ENCODE data around the gene RNF13. TPM values are rescaled to one million over a fixed set of nuclear protein-coding genes. Genes with fewer than 3 reads are reported as not detected.
A peak's percentile ranks its signal among the peaks of the same experiment; 100 is the strongest.

The RNF13 gene
- total RNA-seq, 2 experiments from 2014 or later: 39.1 to 44.1 TPM

DNA sequence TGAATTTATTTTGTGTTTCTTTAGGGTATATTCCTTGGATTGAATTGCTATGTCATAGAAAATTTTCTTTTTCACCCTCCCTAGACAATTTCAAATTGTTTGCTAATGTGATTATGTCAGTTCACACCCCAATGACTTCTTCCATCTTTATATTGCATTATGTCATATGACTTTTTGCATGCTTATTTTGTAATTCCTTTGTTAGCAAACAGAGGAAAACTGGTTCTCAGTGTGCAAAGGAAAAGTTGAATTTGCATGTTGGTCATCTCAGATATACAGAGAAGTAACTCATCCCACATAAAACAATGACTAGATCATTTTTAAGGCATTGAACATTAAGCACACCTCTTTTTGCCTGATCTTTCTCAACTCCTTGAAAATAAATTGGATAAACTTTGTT, 3.3 kb upstream of the RNF13 start:
- peaks cover 26% of the 10 kb centered on the region for H3K27me3 Mint-ChIP-seq
- no peak overlapping the region for H3K4me3 ChIP-seq (ENCODE audit: low read length)
- no peak for ATAC-seq (ENCODE audit: poor library complexity)
- H3K9me3 ChIP-seq (ENCODE audit: control insufficient read depth in 1 of 2, insufficient read depth in 1 of 2, low read length in 2 of 2): no peaks in the 10 kb centered on the region
- H3K4me3 Mint-ChIP-seq: no peak overlapping the region
- H3K4me1 Mint-ChIP-seq (ENCODE audit: low read depth): peaks cover 29% of the 10 kb centered on the region
- peaks cover 26% of the 10 kb centered on the region for H3K36me3 Mint-ChIP-seq (ENCODE audit: low read depth)
- POLR2A ChIA-PET: no interaction called here
- H3K36me3 ChIP-seq (ENCODE audit: insufficient read depth, low read length): no peaks in the 10 kb centered on the region
- intact Hi-C loops (cut with DNase I, micrococcal nuclease): loop anchor here (2.0 to 10.0 kb wide), 7 partner anchors 49 to 955 kb away; partner anchors contain the start of genes EIF2A (in 1 of the 2), GYG1 (in 1 of the 2), PFN2 (in 1 of the 2) and SERP1 (in 1 of the 2)
- CTCF ChIA-PET: interaction anchor here (1.9 to 2.4 kb wide), 2 partner anchors 10 to 58 kb away, joined by 10 to 12 read pairs; partner anchors contain the start of gene COMMD2
- no peak overlapping the region for H3K27ac Mint-ChIP-seq
- no peaks in the 10 kb centered on the region for H3K27me3 ChIP-seq (ENCODE audit: control insufficient read depth in 1 of 2, insufficient read depth in 2 of 2, low read length in 2 of 2)
- no peak overlapping the region for H3K27ac ChIP-seq (ENCODE audit: low read depth in 1 of 2, low read length in 2 of 2)
- DNase-seq: peak in 1 of 14 experiments; percentile 24
- TF ChIP-seq, protein P1, sequence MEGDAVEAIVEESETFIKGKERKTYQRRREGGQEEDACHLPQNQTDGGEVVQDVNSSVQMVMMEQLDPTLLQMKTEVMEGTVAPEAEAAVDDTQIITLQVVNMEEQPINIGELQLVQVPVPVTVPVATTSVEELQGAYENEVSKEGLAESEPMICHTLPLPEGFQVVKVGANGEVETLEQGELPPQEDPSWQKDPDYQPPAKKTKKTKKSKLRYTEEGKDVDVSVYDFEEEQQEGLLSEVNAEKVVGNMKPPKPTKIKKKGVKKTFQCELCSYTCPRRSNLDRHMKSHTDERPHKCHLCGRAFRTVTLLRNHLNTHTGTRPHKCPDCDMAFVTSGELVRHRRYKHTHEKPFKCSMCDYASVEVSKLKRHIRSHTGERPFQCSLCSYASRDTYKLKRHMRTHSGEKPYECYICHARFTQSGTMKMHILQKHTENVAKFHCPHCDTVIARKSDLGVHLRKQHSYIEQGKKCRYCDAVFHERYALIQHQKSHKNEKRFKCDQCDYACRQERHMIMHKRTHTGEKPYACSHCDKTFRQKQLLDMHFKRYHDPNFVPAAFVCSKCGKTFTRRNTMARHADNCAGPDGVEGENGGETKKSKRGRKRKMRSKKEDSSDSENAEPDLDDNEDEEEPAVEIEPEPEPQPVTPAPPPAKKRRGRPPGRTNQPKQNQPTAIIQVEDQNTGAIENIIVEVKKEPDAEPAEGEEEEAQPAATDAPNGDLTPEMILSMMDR (IDR thresholded peaks at IDR 0.05): no peak
- peaks cover 17% of the 10 kb centered on the region for H3K4me1 ChIP-seq (ENCODE audit: insufficient read depth, low read length)
- H3K9me3 Mint-ChIP-seq: no peaks in the 10 kb centered on the region

DNA sequence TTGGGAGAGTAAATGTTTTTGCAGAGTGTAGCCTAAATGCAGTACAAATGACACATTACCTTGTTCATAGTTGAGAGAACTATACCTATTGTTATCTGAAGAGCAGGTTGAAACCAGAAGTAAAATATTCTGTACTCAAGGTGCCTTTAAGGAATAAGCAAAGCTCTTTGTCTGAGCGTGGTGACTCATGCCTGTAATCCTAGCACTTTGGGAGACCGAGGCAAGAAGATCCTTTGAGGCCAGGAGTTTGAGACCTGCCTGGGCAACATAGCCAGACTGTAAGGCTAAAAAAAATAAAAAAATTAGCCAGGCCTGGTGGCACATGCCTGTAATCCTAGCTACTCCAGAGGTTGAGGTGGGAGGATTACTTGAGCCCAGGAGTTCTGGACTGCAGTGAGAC, 2.2 kb upstream of the RNF13 start:
- intact Hi-C loops (cut with DNase I, micrococcal nuclease): loop anchor here (2.0 to 10.0 kb wide), 6 partner anchors 50 to 954 kb away; partner anchors contain the start of genes EIF2A (in 1 of the 2), GYG1 (in 1 of the 2), PFN2 (in 1 of the 2) and SERP1 (in 1 of the 2)
- Histone ChIP-seq H3K4me3 (ENCODE audit: low read length) (no peak overlapping the region), H3K9me3 (ENCODE audit: control insufficient read depth in 1 of 2, insufficient read depth in 1 of 2, low read length in 2 of 2) (no peaks in the 10 kb centered on the region), H3K27ac (ENCODE audit: low read depth in 1 of 2, low read length in 2 of 2) (no peak overlapping the region), H3K4me1 (ENCODE audit: insufficient read depth, low read length) (peaks cover 19% of the 10 kb centered on the region), H3K27me3 (ENCODE audit: control insufficient read depth in 1 of 2, insufficient read depth in 2 of 2, low read length in 2 of 2) (no peaks in the 10 kb centered on the region), H3K36me3 (ENCODE audit: insufficient read depth, low read length) (no peaks in the 10 kb centered on the region)
- H3K27me3 Mint-ChIP-seq: peaks cover 16% of the 10 kb centered on the region
- TF ChIP-seq, protein P1 (IDR thresholded peaks at IDR 0.05): no peak
- ATAC-seq (ENCODE audit: poor library complexity): no peak
- peaks cover 40% of the 10 kb centered on the region for H3K4me1 Mint-ChIP-seq (ENCODE audit: low read depth)
- CTCF ChIA-PET: no interaction called here
- POLR2A ChIA-PET: interaction anchor here (0.8 kb wide), 1 partner anchor 58 kb away, joined by 3 read pairs; the partner anchor contains the start of gene COMMD2
- H3K4me3 Mint-ChIP-seq: no peak overlapping the region
- H3K36me3 Mint-ChIP-seq (ENCODE audit: low read depth): peaks cover 26% of the 10 kb centered on the region
- DNase-seq: no peak
- H3K9me3 Mint-ChIP-seq: no peaks in the 10 kb centered on the region
- H3K27ac Mint-ChIP-seq: no peak overlapping the region

- ATAC-seq (ENCODE audit: poor library complexity): no peak
- ChIA-PET POLR2A (interaction anchor here (3.2 kb wide), 1 partner anchor 60 kb away, joined by 31 read pairs; the partner anchor contains the start of gene COMMD2), CTCF (no interaction called here)
Observed at GRCh38 chr3:149812165-149812605, 830 bp upstream of the RNF13 start.

More at GRCh38 chr3:149812165-149812605, 830 bp upstream of the RNF13 start:
- TF ChIP-seq, protein P1 (IDR thresholded peaks at IDR 0.05): no peak
- peaks cover 23% of the 10 kb centered on the region for H3K4me1 ChIP-seq (ENCODE audit: insufficient read depth, low read length)
- Mint-ChIP-seq H3K36me3 (ENCODE audit: low read depth) (peaks cover 31% of the 10 kb centered on the region), H3K27me3 (peaks cover 6% of the 10 kb centered on the region), H3K4me3 (peak overlapping the region; percentile 98), H3K9me3 (no peaks in the 10 kb centered on the region), H3K4me1 (ENCODE audit: low read depth) (peaks cover 54% of the 10 kb centered on the region), H3K27ac (peak overlapping the region; percentile 96)
- H3K36me3 ChIP-seq (ENCODE audit: insufficient read depth, low read length): no peaks in the 10 kb centered on the region
- peak overlapping the region; percentile 78 for H3K4me3 ChIP-seq (ENCODE audit: low read length)
- intact Hi-C loops (cut with DNase I, micrococcal nuclease): loop anchor here (2.0 to 10.0 kb wide), 7 partner anchors 59 to 953 kb away; partner anchors contain the start of genes COMMD2 (in 2 of the 2), EIF2A (in 1 of the 2), GYG1 (in 1 of the 2) and PFN2 (in 1 of the 2)
- H3K27ac ChIP-seq (ENCODE audit: low read depth in 1 of 2, low read length in 2 of 2): peak overlapping the region; percentile 86 to 95
- H3K27me3 ChIP-seq (ENCODE audit: control insufficient read depth in 1 of 2, insufficient read depth in 2 of 2, low read length in 2 of 2): no peaks in the 10 kb centered on the region
- no peak for DNase-seq
- H3K9me3 ChIP-seq (ENCODE audit: control insufficient read depth in 1 of 2, insufficient read depth in 1 of 2, low read length in 2 of 2): no peaks in the 10 kb centered on the region

Data from CD4-positive, alpha-beta T cell (primary cell).